HG03066 (cell line): ENCODE results near the gene SLC25A20.

ENCODE experiments used
- ATAC-seq: cut with Tn5 transposase; IDR thresholded peaks from one replicate; pipeline ENCODE4 v1.9.1; 2021; ENCODE audit warnings: low read depth; ENCODE audit not compliant: unreplicated experiment

The SLC25A20 gene

GRCh38 chr3:48899273-48899672 lies 591 bp upstream of the SLC25A20 start:
- no peak for ATAC-seq

- ATAC-seq: no peak
These were observed 964 bp downstream of the SLC25A20 start for GRCh38 chr3:48897460-48898376.

GRCh38 chr3:48896936-48897335 lies 1.7 kb downstream of the SLC25A20 start:
- no peak for ATAC-seq

- ATAC-seq: no peak
These were observed 4.2 kb downstream of the SLC25A20 start for GRCh38 chr3:48894516-48894915.

- no peak for ATAC-seq
These were observed 7.1 kb downstream of the SLC25A20 start for GRCh38 chr3:48891606-48892005.

GRCh38 chr3:48885753-48886152 lies 12.9 kb downstream of the SLC25A20 start:
- ATAC-seq: no peak

GRCh38 chr3:48881652-48882114 lies 17.0 kb downstream of the SLC25A20 start:
- ATAC-seq: no peak

- ATAC-seq: no peak
These were observed 17.7 kb downstream of the SLC25A20 start for GRCh38 chr3:48881006-48881405.

GRCh38 chr3:48879994-48880377 lies 18.7 kb downstream of the SLC25A20 start:
- no peak for ATAC-seq

- ATAC-seq: no peak
These were observed 19.2 kb downstream of the SLC25A20 start for GRCh38 chr3:48879307-48879993.

GRCh38 chr3:48877671-48878070 lies 21.0 kb downstream of the SLC25A20 start:
- ATAC-seq: no peak

- ATAC-seq: no peak
These were observed 35.6 kb downstream of the SLC25A20 start for GRCh38 chr3:48863122-48863521.

GRCh38 chr3:48859206-48859605 lies 39.5 kb downstream of the SLC25A20 start:
- no peak for ATAC-seq

- ATAC-seq: no peak
These were observed 40.0 kb downstream of the SLC25A20 start for GRCh38 chr3:48858709-48859108.

GRCh38 chr3:48857641-48858040 lies 41.0 kb downstream of the SLC25A20 start:
- ATAC-seq: no peak

- ATAC-seq: no peak
These were observed 42.2 kb downstream of the SLC25A20 start for GRCh38 chr3:48856469-48856868.

GRCh38 chr3:48855681-48856447 lies 42.8 kb downstream of the SLC25A20 start:
- ATAC-seq: no peak

GRCh38 chr3:48852151-48852550 lies 46.5 kb downstream of the SLC25A20 start:
- no peak for ATAC-seq

GRCh38 chr3:48851407-48851806 lies 47.3 kb downstream of the SLC25A20 start:
- no peak for ATAC-seq

- no peak for ATAC-seq
These were observed 49.7 kb downstream of the SLC25A20 start for GRCh38 chr3:48848816-48849515.
